Esophagus (tissue), 2 donors: ENCODE measurements around the gene LHFPL6. TPM values are rescaled to one million over a fixed set of nuclear protein-coding genes. Genes with fewer than 3 reads are reported as not detected.
"Not testable (repeated sequence)": the region's sequence is repeated elsewhere in the genome, so short reads cannot be mapped to it uniquely, and the experiment has no call there.

Experiments
- H3K27ac ChIP-seq, 2 donors: one replicate each; pipeline ENCODE4 v1.5.1; 2013; ENCODE audit warnings: low read depth in 2 of 2, mild to moderate bottlenecking in 2 of 2, inconsistent platforms in 1 of 2, low read length in 1 of 2, moderate library complexity in 1 of 2
- H3K27me3 ChIP-seq, 2 donors: one replicate each; pipeline ENCODE4 v1.6.1; 2013; ENCODE audit warnings: low read length in 2 of 2, control low read depth in 1 of 2, mild to moderate bottlenecking in 1 of 2; ENCODE audit not compliant: insufficient read depth in 2 of 2, control insufficient read depth in 1 of 2
- H3K36me3 ChIP-seq, 2 donors: one replicate each; pipeline ENCODE4 v1.6.1; 2013; ENCODE audit warnings: low read length in 1 of 2; ENCODE audit not compliant: control insufficient read depth in 2 of 2, insufficient read depth in 2 of 2
- H3K4me1 ChIP-seq, 2 donors: one replicate each; pipeline ENCODE4 v1.6.1; 2013; ENCODE audit warnings: low read length in 1 of 2; ENCODE audit not compliant: control insufficient read depth in 2 of 2, insufficient read depth in 2 of 2
- H3K4me3 ChIP-seq, 2 donors: one replicate each; pipeline ENCODE4 v1.5.1; 2013; ENCODE audit warnings: low read length in 2 of 2, mild to moderate bottlenecking in 2 of 2, low read depth in 1 of 2, moderate library complexity in 1 of 2
- H3K9me3 ChIP-seq, 2 donors: one replicate each; pipeline ENCODE4 v1.6.1; 2013; ENCODE audit warnings: mild to moderate bottlenecking in 2 of 2, low read depth in 1 of 2, low read length in 1 of 2, moderate library complexity in 1 of 2; ENCODE audit not compliant: control insufficient read depth in 2 of 2, insufficient read depth in 1 of 2
- WGBS, 2 donors: extraction: QIAGEN DNeasy Blood & Tissue Kit; methylation state at CpG; one replicate each; pipeline ENCODE4 v1.1.7; 2013; 5-methylcytosine and 5-hydroxymethylcytosine counted together
- polyA plus RNA-seq, 2 donors: library from polyadenylated mRNA; stranded (reverse); fragments of 200-250 nt; gene quantifications; one replicate each; pipeline ENCODE4 v1.2.3, GENCODE V29; 2013
- donor health status: healthy with polysubstance abuse.
- donor health status: Bipolar disorder and iron deficiency.

The LHFPL6 gene
- polyA plus RNA-seq, 2 donors, result 2.6 to 11.2 TPM

- not testable (repeated sequence) for H3K9me3 ChIP-seq, H3K4me3 ChIP-seq, H3K4me1 ChIP-seq, H3K36me3 ChIP-seq, H3K27me3 ChIP-seq, H3K27ac ChIP-seq
- WGBS, 2 donors, result 96 to 97% methylated on average over 6 of the region's 6 CpGs
Measured at GRCh38 chr13:39338114-39338513, 264.9 kb downstream of the LHFPL6 start.

GRCh38 chr13:39336937-39337336 lies 266.1 kb downstream of the LHFPL6 start:
- no peak overlapping the region for H3K27ac ChIP-seq
- H3K9me3 ChIP-seq, result no peaks in the 10 kb centered on the region
- no peak overlapping the region for H3K4me3 ChIP-seq
- no peaks in the 10 kb centered on the region for H3K4me1 ChIP-seq
- no peaks in the 10 kb centered on the region for H3K36me3 ChIP-seq
- no peaks in the 10 kb centered on the region for H3K27me3 ChIP-seq

- WGBS, 2 donors, result 75 to 76% methylated on average over 4 of the region's 4 CpGs
- no peak overlapping the region for H3K27ac ChIP-seq
- no peaks in the 10 kb centered on the region for H3K36me3 ChIP-seq
- no peaks in the 10 kb centered on the region for H3K27me3 ChIP-seq
- no peaks in the 10 kb centered on the region for H3K4me1 ChIP-seq
- H3K9me3 ChIP-seq, result no peaks in the 10 kb centered on the region
- no peak overlapping the region for H3K4me3 ChIP-seq
Measured at GRCh38 chr13:39336207-39336606, 266.8 kb downstream of the LHFPL6 start.

GRCh38 chr13:39335721-39336120 lies 267.3 kb downstream of the LHFPL6 start:
- H3K4me1 ChIP-seq, result no peaks in the 10 kb centered on the region

GRCh38 chr13:39330504-39330903 lies 272.5 kb downstream of the LHFPL6 start:
- Histone ChIP-seq H3K9me3 (no peaks in the 10 kb centered on the region), H3K4me3 (no peak overlapping the region), H3K4me1 (no peaks in the 10 kb centered on the region), H3K27ac (no peak overlapping the region), H3K27me3 (no peaks in the 10 kb centered on the region), H3K36me3 (no peaks in the 10 kb centered on the region)
- 96% methylated on average over 2 of the region's 2 CpGs for WGBS, 2 donors

More at GRCh38 chr13:39335721-39336120, 267.3 kb downstream of the LHFPL6 start:
- H3K4me3 ChIP-seq, result no peak overlapping the region
- H3K27ac ChIP-seq, result no peak overlapping the region
- H3K9me3 ChIP-seq, result no peaks in the 10 kb centered on the region
- 61 to 70% methylated on average over 3 of the region's 3 CpGs for WGBS, 2 donors
- no peaks in the 10 kb centered on the region for H3K27me3 ChIP-seq
- no peaks in the 10 kb centered on the region for H3K36me3 ChIP-seq

- H3K27me3 ChIP-seq, result no peaks in the 10 kb centered on the region
- H3K9me3 ChIP-seq, result peaks cover 0 to 6% of the 10 kb centered on the region in 2 donors
- WGBS, 2 donors, result 71 to 83% methylated on average over 5 of the region's 5 CpGs
Measured at GRCh38 chr13:39329182-39329639, 273.8 kb downstream of the LHFPL6 start.

GRCh38 chr13:39327172-39327479 lies 275.9 kb downstream of the LHFPL6 start:
- WGBS, 2 donors, result 86 to 91% methylated on average over 1 of the region's 1 CpG
- no peak overlapping the region for H3K4me3 ChIP-seq
- no peaks in the 10 kb centered on the region for H3K27me3 ChIP-seq
- peaks cover 0 to 5% of the 10 kb centered on the region in 2 donors for H3K4me1 ChIP-seq
- peaks cover 0 to 6% of the 10 kb centered on the region in 2 donors for H3K9me3 ChIP-seq
- H3K36me3 ChIP-seq, result no peaks in the 10 kb centered on the region
- H3K27ac ChIP-seq, result no peak overlapping the region

More at GRCh38 chr13:39329182-39329639, 273.8 kb downstream of the LHFPL6 start:
- no peak overlapping the region for H3K27ac ChIP-seq
- no peak overlapping the region for H3K4me3 ChIP-seq
- peaks cover 0 to 5% of the 10 kb centered on the region in 2 donors for H3K4me1 ChIP-seq
- H3K36me3 ChIP-seq, result no peaks in the 10 kb centered on the region

- H3K27ac ChIP-seq, result no peak overlapping the region
- H3K36me3 ChIP-seq, result no peaks in the 10 kb centered on the region
- H3K4me1 ChIP-seq, result peaks cover 0 to 5% of the 10 kb centered on the region in 2 donors
- H3K4me3 ChIP-seq, result no peak overlapping the region
- H3K9me3 ChIP-seq, result peaks cover 0 to 6% of the 10 kb centered on the region in 2 donors
- WGBS, 2 donors, result 69 to 70% methylated on average over 4 of the region's 4 CpGs
- H3K27me3 ChIP-seq, result no peaks in the 10 kb centered on the region
Measured at GRCh38 chr13:39326469-39327171, 276.4 kb downstream of the LHFPL6 start.

- H3K4me3 ChIP-seq, result no peak overlapping the region
- peaks cover 0 to 6% of the 10 kb centered on the region in 2 donors for H3K9me3 ChIP-seq
- H3K27ac ChIP-seq, result no peak overlapping the region
- WGBS, 2 donors, result 92 to 97% methylated on average over 4 of the region's 4 CpGs
- no peaks in the 10 kb centered on the region for H3K27me3 ChIP-seq
- H3K36me3 ChIP-seq, result no peaks in the 10 kb centered on the region
- peaks cover 0 to 5% of the 10 kb centered on the region in 2 donors for H3K4me1 ChIP-seq
Measured at GRCh38 chr13:39324806-39325311, 278.1 kb downstream of the LHFPL6 start.
